Measurements from ENCODE around the gene PRRT2. TPM values are rescaled to one million over a fixed set of nuclear protein-coding genes. Genes with fewer than 3 reads are reported as not detected.

PRRT2 gene
- total and polyA plus RNA-seq, 10 of the 15 experiments (the other 5 are each of a cell fraction or from before 2014, with no cell fraction given) = 0.08 to 0.49 (median 0.12) TPM; not detected in 4

DNA sequence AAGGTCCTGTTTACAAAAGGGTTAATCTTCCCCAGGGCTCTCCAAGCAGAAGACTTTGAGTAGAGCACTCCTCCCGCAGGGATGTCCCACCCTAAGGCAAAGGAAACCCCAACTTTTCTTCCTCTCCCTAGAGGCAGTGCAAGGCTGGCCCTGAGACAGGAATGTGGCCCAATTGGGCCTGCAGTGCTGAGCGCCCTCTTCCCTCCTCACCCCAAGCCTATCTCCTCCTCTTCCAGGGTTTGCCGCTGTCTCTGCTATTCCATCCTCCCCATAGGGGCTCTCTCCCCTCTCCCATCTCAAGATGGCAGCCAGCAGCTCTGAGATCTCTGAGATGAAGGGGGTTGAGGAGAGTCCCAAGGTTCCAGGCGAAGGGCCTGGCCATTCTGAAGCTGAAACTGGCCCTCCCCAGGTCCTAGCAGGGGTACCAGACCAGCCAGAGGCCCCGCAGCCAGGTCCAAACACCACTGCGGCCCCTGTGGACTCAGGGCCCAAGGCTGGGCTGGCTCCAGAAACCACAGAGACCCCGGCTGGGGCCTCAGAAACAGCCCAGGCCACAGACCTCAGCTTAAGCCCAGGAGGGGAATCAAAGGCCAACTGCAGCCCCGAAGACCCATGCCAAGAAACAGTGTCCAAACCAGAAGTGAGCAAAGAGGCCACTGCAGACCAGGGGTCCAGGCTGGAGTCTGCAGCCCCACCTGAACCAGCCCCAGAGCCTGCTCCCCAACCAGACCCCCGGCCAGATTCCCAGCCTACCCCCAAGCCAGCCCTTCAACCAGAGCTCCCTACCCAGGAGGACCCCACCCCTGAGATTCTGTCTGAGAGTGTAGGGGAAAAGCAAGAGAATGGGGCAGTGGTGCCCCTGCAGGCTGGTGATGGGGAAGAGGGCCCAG is 1.0 kb downstream of the PRRT2 start:
- H3K9ac ChIP-seq (ENCODE audit: control insufficient read depth, insufficient read depth, low read length) = no peak overlapping the region
- no peak overlapping the region for H2AFZ ChIP-seq (ENCODE audit: control insufficient read depth, low read depth, low read length)
- no peak for DNase-seq (ENCODE audit: low read depth, low spot score)
- ATAC-seq = no peak
- no peak overlapping the region for H3K4me2 ChIP-seq (ENCODE audit: control insufficient read depth, insufficient read depth)
- intact Hi-C loops (cut with micrococcal nuclease; ENCODE audit: unreplicated experiment) = no loop called here
- no TSS peak for BruUV-seq (replicated peaks)
- no peaks in the 10 kb centered on the region for H3K9me3 ChIP-seq (replicated peaks; ENCODE audit: control insufficient read depth, insufficient read depth, low read length)
- peaks cover 9 to 13% of the 10 kb centered on the region in 2 experiments; a peak in 2 of 4 replicates for H3K36me3 ChIP-seq (ENCODE audit: control insufficient read depth in 2 of 2, insufficient read depth in 2 of 2, low read length in 1 of 2)
- in situ Hi-C loops (cut with MboI) = no loop called here
- POLR2A ChIA-PET = interaction anchor here (0.6 to 1.7 kb wide), 4 partner anchors 7 to 201 kb away, joined by 4 to 9 read pairs (median 6); partner anchors contain the start of gene MVP
- 79% methylated on average over 9 of the region's 9 CpGs for WGBS (ENCODE audit: insufficient coverage, insufficient replicate concordance, low lambda C conversion rate, missing lambda C conversion rate)
- no peaks in the 10 kb centered on the region for H3K27me3 ChIP-seq (replicated peaks in 1 of 2; ENCODE audit: control insufficient read depth in 2 of 2, insufficient read depth in 2 of 2, low read length in 1 of 2)
- H4K20me1 ChIP-seq (ENCODE audit: control insufficient read depth, insufficient read depth) = no peaks in the 10 kb centered on the region
- SMC1A ChIA-PET (ENCODE audit: uncharacterized antibody, unreplicated experiment) = no interaction called here
- no peak for FAIRE-seq
- RAD21 ChIA-PET (ENCODE audit: unreplicated experiment) = interaction anchor here (0.6 kb wide), 4 partner anchors 28 to 265 kb away, joined by 3 to 4 read pairs (median 3); no protein-coding TSS in a partner anchor
- H3K79me2 ChIP-seq (ENCODE audit: control insufficient read depth, insufficient read depth, low read length) = peaks cover 26% of the 10 kb centered on the region
- CTCF ChIA-PET = interaction anchor here (0.7 to 1.3 kb wide), 2 partner anchors 30 to 35 kb away, joined by 3 read pairs; no protein-coding TSS in a partner anchor
- H3K4me3 ChIP-seq = no peak overlapping the region
- H3K4me1 ChIP-seq (ENCODE audit: control insufficient read depth, insufficient read depth, low read length) = peaks cover 33% of the 10 kb centered on the region
- H3K27ac ChIP-seq (ENCODE audit: control insufficient read depth, insufficient read depth) = no peak overlapping the region
- no peak for TF ChIP-seq ZSCAN29 (IDR thresholded peaks at IDR 0.05)
- TF ChIP-seq SP1 (IDR thresholded peaks at IDR 0.05; ENCODE audit: low read depth, low read length) = no peak
- TF ChIP-seq, protein P1, sequence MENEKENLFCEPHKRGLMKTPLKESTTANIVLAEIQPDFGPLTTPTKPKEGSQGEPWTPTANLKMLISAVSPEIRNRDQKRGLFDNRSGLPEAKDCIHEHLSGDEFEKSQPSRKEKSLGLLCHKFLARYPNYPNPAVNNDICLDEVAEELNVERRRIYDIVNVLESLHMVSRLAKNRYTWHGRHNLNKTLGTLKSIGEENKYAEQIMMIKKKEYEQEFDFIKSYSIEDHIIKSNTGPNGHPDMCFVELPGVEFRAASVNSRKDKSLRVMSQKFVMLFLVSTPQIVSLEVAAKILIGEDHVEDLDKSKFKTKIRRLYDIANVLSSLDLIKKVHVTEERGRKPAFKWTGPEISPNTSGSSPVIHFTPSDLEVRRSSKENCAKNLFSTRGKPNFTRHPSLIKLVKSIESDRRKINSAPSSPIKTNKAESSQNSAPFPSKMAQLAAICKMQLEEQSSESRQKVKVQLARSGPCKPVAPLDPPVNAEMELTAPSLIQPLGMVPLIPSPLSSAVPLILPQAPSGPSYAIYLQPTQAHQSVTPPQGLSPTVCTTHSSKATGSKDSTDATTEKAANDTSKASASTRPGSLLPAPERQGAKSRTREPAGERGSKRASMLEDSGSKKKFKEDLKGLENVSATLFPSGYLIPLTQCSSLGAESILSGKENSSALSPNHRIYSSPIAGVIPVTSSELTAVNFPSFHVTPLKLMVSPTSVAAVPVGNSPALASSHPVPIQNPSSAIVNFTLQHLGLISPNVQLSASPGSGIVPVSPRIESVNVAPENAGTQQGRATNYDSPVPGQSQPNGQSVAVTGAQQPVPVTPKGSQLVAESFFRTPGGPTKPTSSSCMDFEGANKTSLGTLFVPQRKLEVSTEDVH (IDR thresholded peaks at IDR 0.05; ENCODE audit: low read depth, partially characterized antibody) = no peak
- TF ChIP-seq, protein P2, sequence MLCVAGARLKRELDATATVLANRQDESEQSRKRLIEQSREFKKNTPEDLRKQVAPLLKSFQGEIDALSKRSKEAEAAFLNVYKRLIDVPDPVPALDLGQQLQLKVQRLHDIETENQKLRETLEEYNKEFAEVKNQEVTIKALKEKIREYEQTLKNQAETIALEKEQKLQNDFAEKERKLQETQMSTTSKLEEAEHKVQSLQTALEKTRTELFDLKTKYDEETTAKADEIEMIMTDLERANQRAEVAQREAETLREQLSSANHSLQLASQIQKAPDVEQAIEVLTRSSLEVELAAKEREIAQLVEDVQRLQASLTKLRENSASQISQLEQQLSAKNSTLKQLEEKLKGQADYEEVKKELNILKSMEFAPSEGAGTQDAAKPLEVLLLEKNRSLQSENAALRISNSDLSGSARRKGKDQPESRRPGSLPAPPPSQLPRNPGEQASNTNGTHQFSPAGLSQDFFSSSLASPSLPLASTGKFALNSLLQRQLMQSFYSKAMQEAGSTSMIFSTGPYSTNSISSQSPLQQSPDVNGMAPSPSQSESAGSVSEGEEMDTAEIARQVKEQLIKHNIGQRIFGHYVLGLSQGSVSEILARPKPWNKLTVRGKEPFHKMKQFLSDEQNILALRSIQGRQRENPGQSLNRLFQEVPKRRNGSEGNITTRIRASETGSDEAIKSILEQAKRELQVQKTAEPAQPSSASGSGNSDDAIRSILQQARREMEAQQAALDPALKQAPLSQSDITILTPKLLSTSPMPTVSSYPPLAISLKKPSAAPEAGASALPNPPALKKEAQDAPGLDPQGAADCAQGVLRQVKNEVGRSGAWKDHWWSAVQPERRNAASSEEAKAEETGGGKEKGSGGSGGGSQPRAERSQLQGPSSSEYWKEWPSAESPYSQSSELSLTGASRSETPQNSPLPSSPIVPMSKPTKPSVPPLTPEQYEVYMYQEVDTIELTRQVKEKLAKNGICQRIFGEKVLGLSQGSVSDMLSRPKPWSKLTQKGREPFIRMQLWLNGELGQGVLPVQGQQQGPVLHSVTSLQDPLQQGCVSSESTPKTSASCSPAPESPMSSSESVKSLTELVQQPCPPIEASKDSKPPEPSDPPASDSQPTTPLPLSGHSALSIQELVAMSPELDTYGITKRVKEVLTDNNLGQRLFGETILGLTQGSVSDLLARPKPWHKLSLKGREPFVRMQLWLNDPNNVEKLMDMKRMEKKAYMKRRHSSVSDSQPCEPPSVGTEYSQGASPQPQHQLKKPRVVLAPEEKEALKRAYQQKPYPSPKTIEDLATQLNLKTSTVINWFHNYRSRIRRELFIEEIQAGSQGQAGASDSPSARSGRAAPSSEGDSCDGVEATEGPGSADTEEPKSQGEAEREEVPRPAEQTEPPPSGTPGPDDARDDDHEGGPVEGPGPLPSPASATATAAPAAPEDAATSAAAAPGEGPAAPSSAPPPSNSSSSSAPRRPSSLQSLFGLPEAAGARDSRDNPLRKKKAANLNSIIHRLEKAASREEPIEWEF (IDR thresholded peaks at IDR 0.05; ENCODE audit: insufficient replicate concordance, low read depth, low read length) = no peak
- no peak for TF ChIP-seq NR2C1 (IDR thresholded peaks at IDR 0.05)
- no peak for TF ChIP-seq EP300 (IDR thresholded peaks at IDR 0.05; ENCODE audit: borderline replicate concordance in 1 of 2, control insufficient read depth in 1 of 2, low read depth in 2 of 2, low read length in 2 of 2)
- TF ChIP-seq, protein P3, sequence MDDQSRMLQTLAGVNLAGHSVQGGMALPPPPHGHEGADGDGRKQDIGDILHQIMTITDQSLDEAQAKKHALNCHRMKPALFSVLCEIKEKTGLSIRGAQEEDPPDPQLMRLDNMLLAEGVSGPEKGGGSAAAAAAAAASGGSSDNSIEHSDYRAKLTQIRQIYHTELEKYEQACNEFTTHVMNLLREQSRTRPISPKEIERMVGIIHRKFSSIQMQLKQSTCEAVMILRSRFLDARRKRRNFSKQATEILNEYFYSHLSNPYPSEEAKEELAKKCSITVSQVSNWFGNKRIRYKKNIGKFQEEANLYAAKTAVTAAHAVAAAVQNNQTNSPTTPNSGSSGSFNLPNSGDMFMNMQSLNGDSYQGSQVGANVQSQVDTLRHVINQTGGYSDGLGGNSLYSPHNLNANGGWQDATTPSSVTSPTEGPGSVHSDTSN (IDR thresholded peaks at IDR 0.05; ENCODE audit: insufficient replicate concordance, low read depth, low read length) = no peak

All from GM12878 (cell line).